H9 (cell line): ENCODE results near the gene TARBP1. TPM values are rescaled to one million over a fixed set of nuclear protein-coding genes. Genes with fewer than 3 reads are reported as not detected.
A peak's percentile ranks its signal among the peaks of the same experiment; 100 is the strongest.

Source experiments
- DNase-seq: peaks from one replicate; pipeline ENCODE4 v3.0.0-alpha.2; 2017
- H2AFZ ChIP-seq: one replicate; pipeline ENCODE4 v1.6.1; 2013; ENCODE audit warnings: mild to moderate bottlenecking, low read length, control low read depth, moderate library complexity
- H2AK5ac ChIP-seq: 2 replicates; pipeline ENCODE4 v1.6.1; 2013; ENCODE audit warnings: low read length, control low read depth, mixed read lengths; ENCODE audit not compliant: insufficient read length
- H2BK120ac ChIP-seq: one replicate; pipeline ENCODE4 v1.6.1; 2013; ENCODE audit warnings: low read depth, mild to moderate bottlenecking, low read length, control low read depth, inconsistent platforms; ENCODE audit not compliant: poor library complexity, severe bottlenecking
- H2BK12ac ChIP-seq: 2 replicates; pipeline ENCODE4 v1.6.1; 2013; ENCODE audit warnings: low read length, control low read depth, mixed read lengths, low read depth; ENCODE audit not compliant: insufficient read length
- H2BK15ac ChIP-seq: 2 replicates; pipeline ENCODE4 v1.6.1; 2013; ENCODE audit warnings: low read depth, low read length, control low read depth
- H2BK20ac ChIP-seq: one replicate; pipeline ENCODE4 v1.6.1; 2013; ENCODE audit warnings: low read depth, mild to moderate bottlenecking, low read length, control low read depth, inconsistent platforms; ENCODE audit not compliant: poor library complexity, severe bottlenecking
- H2BK5ac ChIP-seq: 2 replicates; pipeline ENCODE4 v1.6.1; 2013; ENCODE audit warnings: low read length, control low read depth, mixed read lengths; ENCODE audit not compliant: insufficient read length
- H3K14ac ChIP-seq: 2 replicates; pipeline ENCODE4 v1.6.1; 2013; ENCODE audit warnings: low read length, control low read depth; ENCODE audit not compliant: insufficient read depth
- H3K18ac ChIP-seq: 2 replicates; pipeline ENCODE4 v1.6.1; 2013; ENCODE audit warnings: low read depth, mild to moderate bottlenecking, mixed read lengths, low read length, control low read depth; ENCODE audit not compliant: insufficient read length
- H3K23ac ChIP-seq: 2 replicates; pipeline ENCODE4 v1.6.1; 2013; ENCODE audit warnings: low read length, control low read depth, mixed read lengths, low read depth; ENCODE audit not compliant: insufficient read length
- H3K23me2 ChIP-seq: 2 replicates; pipeline ENCODE4 v1.6.1; 2013; ENCODE audit warnings: low read depth, mild to moderate bottlenecking, mixed read lengths, low read length, control low read depth; ENCODE audit not compliant: insufficient read length, poor library complexity, severe bottlenecking
- H3K27ac ChIP-seq: 2 replicates; pipeline ENCODE4 v1.5.1; 2013; ENCODE audit warnings: low read length, control low read depth, mixed read lengths, low read depth; ENCODE audit not compliant: insufficient read length
- H3K27me3 ChIP-seq: 2 replicates; pipeline ENCODE4 v1.6.1; 2013; ENCODE audit warnings: low read length, control low read depth, inconsistent platforms; ENCODE audit not compliant: insufficient read depth
- H3K4ac ChIP-seq: 2 replicates; pipeline ENCODE4 v1.6.1; 2013; ENCODE audit warnings: low read depth, mild to moderate bottlenecking, control low read depth, inconsistent platforms, low read length, moderate library complexity
- H3K4me1 ChIP-seq: 2 replicates; pipeline ENCODE4 v1.6.1; 2013; ENCODE audit warnings: low read length, control low read depth, inconsistent platforms; ENCODE audit not compliant: insufficient read depth
- H3K4me2 ChIP-seq: 2 replicates; pipeline ENCODE4 v1.6.1; 2013; ENCODE audit warnings: low read length, control low read depth, mixed read lengths; ENCODE audit not compliant: insufficient read length, insufficient read depth
- H3K56ac ChIP-seq: 2 replicates; pipeline ENCODE4 v1.6.1; 2013; ENCODE audit warnings: low read depth, mild to moderate bottlenecking, mixed read lengths, low read length, control low read depth; ENCODE audit not compliant: insufficient read length
- H3K79me1 ChIP-seq: 2 replicates; pipeline ENCODE4 v1.6.1; 2013; ENCODE audit warnings: low read depth, mild to moderate bottlenecking, moderate library complexity, low read length, control low read depth, inconsistent platforms; ENCODE audit not compliant: insufficient read depth, poor library complexity, severe bottlenecking
- H3K79me2 ChIP-seq: 2 replicates; pipeline ENCODE4 v1.6.1; 2013; ENCODE audit warnings: low read length, control low read depth, inconsistent platforms; ENCODE audit not compliant: insufficient read depth
- H3K9ac ChIP-seq: 2 replicates; pipeline ENCODE4 v1.6.1; 2013; ENCODE audit warnings: low read length, control low read depth, mixed read lengths; ENCODE audit not compliant: insufficient read length; ENCODE audit errors: extremely low read depth
- H3K9me3 ChIP-seq: one replicate; pipeline ENCODE4 v1.6.1; 2013; ENCODE audit warnings: low read depth, low read length, inconsistent platforms; ENCODE audit not compliant: control insufficient read depth
- H3T11ph ChIP-seq: one replicate; pipeline ENCODE4 v1.6.1; 2013; ENCODE audit warnings: mild to moderate bottlenecking, low read length, control low read depth, inconsistent platforms
- H4K20me1 ChIP-seq: one replicate; pipeline ENCODE4 v1.6.1; 2013; ENCODE audit not compliant: control insufficient read depth, insufficient read length, insufficient read depth
- H4K5ac ChIP-seq: 2 replicates; pipeline ENCODE4 v1.6.1; 2013; ENCODE audit warnings: low read depth, mild to moderate bottlenecking, mixed read lengths, low read length, control low read depth; ENCODE audit not compliant: insufficient read length
- H4K8ac ChIP-seq: replicated peaks from 2 replicates; pipeline ENCODE4 v1.6.1; 2013; ENCODE audit warnings: low read length, control low read depth, mixed read lengths, low read depth; ENCODE audit not compliant: insufficient read length
- H4K91ac ChIP-seq: 2 replicates; pipeline ENCODE4 v1.6.1; 2013; ENCODE audit warnings: low read depth, mild to moderate bottlenecking, moderate library complexity, mixed read lengths, low read length, control low read depth; ENCODE audit not compliant: insufficient read length
- H3K27ac Mint-ChIP-seq, 3 experiments: 2 replicates in 2 of 3; 3 replicates in 1 of 3; pipeline ENCODE4 v1.8.0; 2020 to 2021; ENCODE audit warnings: mixed read lengths in 3 of 3, mild to moderate bottlenecking in 1 of 3, moderate library complexity in 1 of 3
- H3K27me3 Mint-ChIP-seq: 2 replicates; pipeline ENCODE4 v1.8.0; 2021; ENCODE audit warnings: low read depth, mild to moderate bottlenecking, moderate library complexity, mixed read lengths
- H3K36me3 Mint-ChIP-seq, 3 experiments: 2 replicates in 2 of 3; 3 replicates in 1 of 3; pipeline ENCODE4 v1.8.0; 2020 to 2021; ENCODE audit warnings: low read depth in 3 of 3, mixed read lengths in 3 of 3; ENCODE audit not compliant: insufficient read depth in 1 of 3
- H3K4me1 Mint-ChIP-seq, 2 experiments: 2 replicates each; pipeline ENCODE4 v1.8.0; 2020; ENCODE audit warnings: mixed read lengths in 2 of 2
- H3K4me3 Mint-ChIP-seq, 2 experiments: 2 replicates in 1 of 2; 3 replicates in 1 of 2; pipeline ENCODE4 v1.8.0; 2020 to 2021; ENCODE audit warnings: mild to moderate bottlenecking in 2 of 2, mixed read lengths in 2 of 2, moderate library complexity in 1 of 2
- H3K9me3 Mint-ChIP-seq, 2 experiments: 2 replicates in 1 of 2; 3 replicates in 1 of 2; pipeline ENCODE4 v1.8.0; 2020; ENCODE audit warnings: mild to moderate bottlenecking in 2 of 2, mixed read lengths in 2 of 2, moderate library complexity in 1 of 2
- WGBS: extraction: QIAGEN DNeasy Blood & Tissue Kit; methylation state at CpG from one replicate; pipeline ENCODE4 v1.1.7; 2013; ENCODE audit warnings: missing lambda C conversion rate, low lambda C conversion rate, mixed read lengths; ENCODE audit not compliant: insufficient read length; ENCODE audit errors: extremely low coverage; 5-methylcytosine and 5-hydroxymethylcytosine counted together
- total RNA-seq: library from RNA; stranded (reverse); gene quantifications from 2 replicates; pipeline ENCODE4 v1.2.1, GENCODE V29; 2021
- TF ChIP-seq, protein P1 (sequence below): fragments of 200-600 bp; sonication (generic); conservative IDR thresholded peaks from 3 replicates; pipeline ENCODE4 v1.8.0; 2021; ENCODE audit warnings: antibody characterized with exemption, mild to moderate bottlenecking

TARBP1 gene
- total RNA-seq, 1 experiment from 2014 or later = 20.2 TPM

DNA sequence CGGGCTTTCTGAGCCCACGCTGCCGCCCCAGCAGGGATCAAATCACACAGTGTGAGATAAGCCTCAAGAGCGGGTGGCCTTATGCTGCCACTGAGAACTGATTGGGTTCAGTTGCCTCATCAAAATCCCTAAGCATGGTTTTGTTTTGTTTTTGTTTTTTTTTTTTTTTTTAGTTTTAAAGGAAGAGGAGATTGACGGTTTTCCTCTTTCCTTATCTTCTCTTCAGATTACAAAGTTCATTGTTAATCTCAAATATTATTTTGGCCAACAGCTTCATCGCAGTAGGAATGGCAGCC, 105.1 kb downstream of the TARBP1 start:
- no peak overlapping the region for H4K8ac ChIP-seq
- H4K5ac ChIP-seq = no peak overlapping the region
- H3K9ac ChIP-seq = peak overlapping the region; percentile 87
- no CpG with 5 or more reads among the region's 6 CpGs for WGBS
- Mint-ChIP-seq H3K4me3 (peak overlapping the region; percentile 95 to 98), H3K36me3 (peaks cover 22 to 43% (median 38%) of the 10 kb centered on the region in 3 experiments), H3K4me1 (peaks cover 10 to 14% of the 10 kb centered on the region in 2 experiments), H3K27ac (peak overlapping the region in 2 of 3 experiments; percentile 99; a peak in 3 of 7 replicates), H3K9me3 (no peaks in the 10 kb centered on the region), H3K27me3 (peaks cover 13% of the 10 kb centered on the region)
- DNase-seq = no peak
- H2BK5ac ChIP-seq = no peak overlapping the region
- TF ChIP-seq, protein P1, sequence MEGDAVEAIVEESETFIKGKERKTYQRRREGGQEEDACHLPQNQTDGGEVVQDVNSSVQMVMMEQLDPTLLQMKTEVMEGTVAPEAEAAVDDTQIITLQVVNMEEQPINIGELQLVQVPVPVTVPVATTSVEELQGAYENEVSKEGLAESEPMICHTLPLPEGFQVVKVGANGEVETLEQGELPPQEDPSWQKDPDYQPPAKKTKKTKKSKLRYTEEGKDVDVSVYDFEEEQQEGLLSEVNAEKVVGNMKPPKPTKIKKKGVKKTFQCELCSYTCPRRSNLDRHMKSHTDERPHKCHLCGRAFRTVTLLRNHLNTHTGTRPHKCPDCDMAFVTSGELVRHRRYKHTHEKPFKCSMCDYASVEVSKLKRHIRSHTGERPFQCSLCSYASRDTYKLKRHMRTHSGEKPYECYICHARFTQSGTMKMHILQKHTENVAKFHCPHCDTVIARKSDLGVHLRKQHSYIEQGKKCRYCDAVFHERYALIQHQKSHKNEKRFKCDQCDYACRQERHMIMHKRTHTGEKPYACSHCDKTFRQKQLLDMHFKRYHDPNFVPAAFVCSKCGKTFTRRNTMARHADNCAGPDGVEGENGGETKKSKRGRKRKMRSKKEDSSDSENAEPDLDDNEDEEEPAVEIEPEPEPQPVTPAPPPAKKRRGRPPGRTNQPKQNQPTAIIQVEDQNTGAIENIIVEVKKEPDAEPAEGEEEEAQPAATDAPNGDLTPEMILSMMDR = no peak
- no peak overlapping the region for H2BK20ac ChIP-seq
- H2BK12ac ChIP-seq = no peak overlapping the region
- no peak overlapping the region for H2AFZ ChIP-seq
- H3K56ac ChIP-seq = no peak overlapping the region
- peaks cover 3% of the 10 kb centered on the region; the same call in 1 of the 2 replicates for H3K79me2 ChIP-seq
- no peaks in the 10 kb centered on the region for H3K23me2 ChIP-seq
- no peak overlapping the region for H3K23ac ChIP-seq
- peak overlapping the region; percentile 46 for H3K4me2 ChIP-seq
- H3K14ac ChIP-seq = peak overlapping the region; percentile 79; the same call in 1 of the 2 replicates
- H2BK120ac ChIP-seq = no peak overlapping the region
- H3K18ac ChIP-seq = peak overlapping the region; percentile 15
- no peak overlapping the region for H4K91ac ChIP-seq
- H3K27me3 ChIP-seq = no peaks in the 10 kb centered on the region
- H3T11ph ChIP-seq = no peak overlapping the region
- no peak overlapping the region for H2BK15ac ChIP-seq
- H2AK5ac ChIP-seq = no peak overlapping the region
- no peaks in the 10 kb centered on the region for H3K79me1 ChIP-seq
- no peak overlapping the region for H3K27ac ChIP-seq
- H3K4ac ChIP-seq = no peak overlapping the region
- no peaks in the 10 kb centered on the region for H4K20me1 ChIP-seq
- H3K4me1 ChIP-seq = peaks cover 3% of the 10 kb centered on the region; the same call in 1 of the 2 replicates
- no peaks in the 10 kb centered on the region for H3K9me3 ChIP-seq
